Skeletal muscle satellite cell (primary cell): ENCODE data around the gene CUX1.

ENCODE experiments used
- H3K27me3 ChIP-seq: 2 replicates; pipeline ENCODE4 v1.7.0; 2013; ENCODE audit warnings: low read length; ENCODE audit not compliant: control insufficient read depth, insufficient read depth
- H3K36me3 ChIP-seq: 2 replicates; pipeline ENCODE4 v1.7.0; 2013; ENCODE audit warnings: mild to moderate bottlenecking, control low read depth, low read length; ENCODE audit not compliant: insufficient read depth
- H3K4me1 ChIP-seq: 2 replicates; pipeline ENCODE4 v1.7.0; 2013; ENCODE audit warnings: low read length; ENCODE audit not compliant: control insufficient read depth, insufficient read depth
- H3K4me2 ChIP-seq: 2 replicates; pipeline ENCODE4 v1.7.0; 2013; ENCODE audit warnings: mild to moderate bottlenecking, low read length
- H3K4me3 ChIP-seq: 2 replicates; pipeline ENCODE4 v1.7.0; 2013; ENCODE audit warnings: low read length
- H3K9ac ChIP-seq: 2 replicates; pipeline ENCODE4 v1.7.0; 2013; ENCODE audit warnings: mild to moderate bottlenecking, low read depth, low read length, moderate library complexity
- H3K9me3 ChIP-seq: replicated peaks from 2 replicates; pipeline ENCODE4 v1.7.0; 2013; ENCODE audit warnings: mild to moderate bottlenecking, control low read depth, low read length

Gene CUX1

GRCh38 chr7:102255501-102255900 is 438.1 kb downstream of the CUX1 start:
- Histone ChIP-seq H3K4me2 (no peak overlapping the region), H3K27me3 (no peaks in the 10 kb centered on the region), H3K4me3 (no peak overlapping the region), H3K9ac (no peak overlapping the region), H3K4me1 (peaks cover 16% of the 10 kb centered on the region), H3K9me3 (no peaks in the 10 kb centered on the region), H3K36me3 (no peaks in the 10 kb centered on the region)

- no peaks in the 10 kb centered on the region for H3K27me3 ChIP-seq
- no peaks in the 10 kb centered on the region for H3K36me3 ChIP-seq
- no peak overlapping the region for H3K4me3 ChIP-seq
- H3K9ac ChIP-seq: no peak overlapping the region
- H3K4me1 ChIP-seq: peaks cover 16% of the 10 kb centered on the region
- no peaks in the 10 kb centered on the region for H3K9me3 ChIP-seq
- H3K4me2 ChIP-seq: no peak overlapping the region
These were observed 438.5 kb downstream of the CUX1 start for GRCh38 chr7:102255916-102256315.

- Histone ChIP-seq H3K4me1 (peaks cover 10% of the 10 kb centered on the region), H3K9ac (no peak overlapping the region), H3K4me3 (no peak overlapping the region), H3K4me2 (no peak overlapping the region), H3K36me3 (no peaks in the 10 kb centered on the region), H3K9me3 (no peaks in the 10 kb centered on the region), H3K27me3 (no peaks in the 10 kb centered on the region)
These were observed 440.8 kb downstream of the CUX1 start for GRCh38 chr7:102258073-102258748.

- H3K4me1 ChIP-seq: peaks cover 4% of the 10 kb centered on the region
- no peaks in the 10 kb centered on the region for H3K36me3 ChIP-seq
- H3K4me2 ChIP-seq: no peak overlapping the region
- H3K9ac ChIP-seq: no peak overlapping the region
- no peaks in the 10 kb centered on the region for H3K9me3 ChIP-seq
- no peak overlapping the region for H3K4me3 ChIP-seq
- no peaks in the 10 kb centered on the region for H3K27me3 ChIP-seq
These were observed 441.3 kb downstream of the CUX1 start for GRCh38 chr7:102258749-102259107.

GRCh38 chr7:102260856-102261255 is 443.4 kb downstream of the CUX1 start:
- H3K4me1 ChIP-seq: peaks cover 5% of the 10 kb centered on the region
- H3K9me3 ChIP-seq: no peaks in the 10 kb centered on the region
- no peaks in the 10 kb centered on the region for H3K27me3 ChIP-seq
- H3K36me3 ChIP-seq: no peaks in the 10 kb centered on the region
- H3K9ac ChIP-seq: no peak overlapping the region
- H3K4me3 ChIP-seq: no peak overlapping the region
- no peak overlapping the region for H3K4me2 ChIP-seq

- Histone ChIP-seq H3K4me1 (peaks cover 5% of the 10 kb centered on the region), H3K9ac (no peak overlapping the region), H3K9me3 (no peaks in the 10 kb centered on the region), H3K27me3 (no peaks in the 10 kb centered on the region), H3K36me3 (no peaks in the 10 kb centered on the region), H3K4me2 (no peak overlapping the region), H3K4me3 (no peak overlapping the region)
These were observed 444.0 kb downstream of the CUX1 start for GRCh38 chr7:102261451-102261850.

GRCh38 chr7:102262546-102262945 is 445.1 kb downstream of the CUX1 start:
- no peaks in the 10 kb centered on the region for H3K27me3 ChIP-seq
- H3K4me3 ChIP-seq: no peak overlapping the region
- H3K4me2 ChIP-seq: no peak overlapping the region
- H3K36me3 ChIP-seq: no peaks in the 10 kb centered on the region
- H3K4me1 ChIP-seq: peaks cover 5% of the 10 kb centered on the region
- H3K9ac ChIP-seq: no peak overlapping the region
- H3K9me3 ChIP-seq: no peaks in the 10 kb centered on the region

- no peaks in the 10 kb centered on the region for H3K27me3 ChIP-seq
- H3K4me1 ChIP-seq: peaks cover 5% of the 10 kb centered on the region
- no peaks in the 10 kb centered on the region for H3K36me3 ChIP-seq
- H3K9me3 ChIP-seq: no peaks in the 10 kb centered on the region
- no peak overlapping the region for H3K4me2 ChIP-seq
- no peak overlapping the region for H3K9ac ChIP-seq
- no peak overlapping the region for H3K4me3 ChIP-seq
These were observed 447.0 kb downstream of the CUX1 start for GRCh38 chr7:102264367-102264891.

GRCh38 chr7:102266541-102266940 is 449.1 kb downstream of the CUX1 start:
- no peaks in the 10 kb centered on the region for H3K36me3 ChIP-seq
- no peak overlapping the region for H3K4me2 ChIP-seq
- H3K27me3 ChIP-seq: no peaks in the 10 kb centered on the region
- H3K4me3 ChIP-seq: no peak overlapping the region
- no peak overlapping the region for H3K9ac ChIP-seq
- H3K9me3 ChIP-seq: no peaks in the 10 kb centered on the region
- H3K4me1 ChIP-seq: peaks cover 8% of the 10 kb centered on the region

GRCh38 chr7:102268635-102269034 is 451.2 kb downstream of the CUX1 start:
- no peaks in the 10 kb centered on the region for H3K27me3 ChIP-seq
- no peak overlapping the region for H3K4me3 ChIP-seq
- no peaks in the 10 kb centered on the region for H3K36me3 ChIP-seq
- peaks cover 19% of the 10 kb centered on the region for H3K4me1 ChIP-seq
- H3K9ac ChIP-seq: no peak overlapping the region
- no peak overlapping the region for H3K4me2 ChIP-seq
- no peaks in the 10 kb centered on the region for H3K9me3 ChIP-seq

GRCh38 chr7:102270178-102270887 is 452.9 kb downstream of the CUX1 start:
- Histone ChIP-seq H3K4me2 (no peak overlapping the region), H3K4me1 (peaks cover 20% of the 10 kb centered on the region), H3K27me3 (no peaks in the 10 kb centered on the region), H3K9me3 (no peaks in the 10 kb centered on the region), H3K36me3 (no peaks in the 10 kb centered on the region), H3K9ac (no peak overlapping the region), H3K4me3 (no peak overlapping the region)
